GM23338 (cell line): Measurements from ENCODE around the gene BIN1. TPM values are rescaled to one million over a fixed set of nuclear protein-coding genes. Genes with fewer than 3 reads are reported as not detected.

ENCODE experiments used
- ATAC-seq: fragments of 200-7000 bp; cut with Tn5 transposase; 3 replicates; pipeline ENCODE4 v1.9.1; 2020
- DNase-seq: peaks from one replicate; pipeline ENCODE4 v3.0.0-alpha.2; 2015; ENCODE audit warnings: low spot score
- H2AFZ ChIP-seq: fragments of 200-600 bp; sonication (generic); 2 replicates; pipeline ENCODE4 v1.8.0; 2016; ENCODE audit warnings: antibody characterized with exemption, mild to moderate bottlenecking, moderate library complexity
- H3F3A ChIP-seq: fragments of 200-600 bp; sonication (generic); replicated peaks from 2 replicates; pipeline ENCODE4 v1.8.0; 2017; ENCODE audit warnings: antibody characterized with exemption, mixed run types, low read depth
- H3K27ac ChIP-seq: fragments of 200-600 bp; sonication (generic); 2 replicates; pipeline ENCODE4 v1.6.1; 2016; ENCODE audit warnings: low read depth
- H3K27me3 ChIP-seq: fragments of 200-600 bp; sonication (generic); 2 replicates; pipeline ENCODE4 v1.8.0; 2016; ENCODE audit warnings: mild to moderate bottlenecking, mixed run types, moderate library complexity; ENCODE audit not compliant: insufficient read depth
- H3K36me3 ChIP-seq: fragments of 200-600 bp; sonication (generic); 2 replicates; pipeline ENCODE4 v1.8.0; 2016; ENCODE audit warnings: mild to moderate bottlenecking; ENCODE audit not compliant: insufficient read depth
- H3K4me1 ChIP-seq: fragments of 200-600 bp; sonication (generic); 2 replicates; pipeline ENCODE4 v1.8.0; 2016; ENCODE audit warnings: mild to moderate bottlenecking, moderate library complexity; ENCODE audit not compliant: insufficient read depth
- H3K4me2 ChIP-seq: fragments of 200-600 bp; sonication (generic); 2 replicates; pipeline ENCODE4 v1.7.1; 2017; ENCODE audit warnings: mixed run types
- H3K4me3 ChIP-seq: fragments of 200-600 bp; sonication (generic); 2 replicates; pipeline ENCODE4 v1.6.1; 2016; ENCODE audit warnings: mixed run types
- H3K79me2 ChIP-seq: fragments of 200-600 bp; sonication (generic); replicated peaks from 2 replicates; pipeline ENCODE4 v1.8.0; 2017; ENCODE audit warnings: mild to moderate bottlenecking; ENCODE audit not compliant: insufficient read depth
- H3K9me2 ChIP-seq: fragments of 200-600 bp; sonication (generic); 2 replicates; pipeline ENCODE4 v1.8.0; 2017; ENCODE audit not compliant: insufficient read depth
- H4K20me1 ChIP-seq: fragments of 200-600 bp; sonication (generic); replicated peaks from 2 replicates; pipeline ENCODE4 v1.8.0; 2017; ENCODE audit warnings: mild to moderate bottlenecking; ENCODE audit not compliant: insufficient read depth
- H3K27ac Mint-ChIP-seq: 2 replicates; pipeline ENCODE4 v1.8.0; 2020; ENCODE audit warnings: inconsistent platforms, mild to moderate bottlenecking, moderate library complexity, mixed read lengths
- H3K27me3 Mint-ChIP-seq: 3 replicates; pipeline ENCODE4 v1.8.0; 2022; ENCODE audit warnings: low read depth, mild to moderate bottlenecking, moderate library complexity, mixed read lengths, inconsistent platforms; ENCODE audit not compliant: insufficient read depth, poor library complexity
- H3K36me3 Mint-ChIP-seq: 3 replicates; pipeline ENCODE4 v1.8.0; 2021; ENCODE audit warnings: low read depth, mild to moderate bottlenecking, inconsistent platforms, moderate library complexity, mixed read lengths
- H3K4me1 Mint-ChIP-seq: 3 replicates; pipeline ENCODE4 v1.8.0; 2020; ENCODE audit warnings: mild to moderate bottlenecking, inconsistent platforms, mixed read lengths
- H3K4me3 Mint-ChIP-seq: 3 replicates; pipeline ENCODE4 v1.8.0; 2021; ENCODE audit warnings: moderate library complexity, mild to moderate bottlenecking, inconsistent platforms, mixed read lengths
- H3K9me3 Mint-ChIP-seq: 3 replicates; pipeline ENCODE4 v1.8.0; 2020; ENCODE audit warnings: moderate library complexity, mild to moderate bottlenecking, inconsistent platforms, mixed read lengths
- CREB1 ChIP-seq: fragments of 250-450 bp; sonication (Bioruptor Pico); IDR thresholded peaks from 2 replicates; pipeline ENCODE4 v1.5.0; 2020; ENCODE audit warnings: low read depth, mild to moderate bottlenecking, moderate library complexity
- EZH2 ChIP-seq: fragments of 200-600 bp; sonication (generic); IDR thresholded peaks from one replicate; pipeline ENCODE4 v1.8.0; 2017; ENCODE audit warnings: antibody characterized with exemption, mild to moderate bottlenecking, low read depth; ENCODE audit not compliant: unreplicated experiment
- NANOG ChIP-seq: IDR thresholded peaks from 2 replicates; pipeline ENCODE4 v1.6.1; 2016; ENCODE audit warnings: antibody characterized with exemption, borderline replicate concordance
- REST ChIP-seq: IDR thresholded peaks from one replicate; pipeline ENCODE4 v1.6.1; 2018; ENCODE audit warnings: antibody characterized with exemption; ENCODE audit not compliant: unreplicated experiment
- STAT1 ChIP-seq: IDR thresholded peaks from one replicate; pipeline ENCODE4 v1.6.1; 2016; ENCODE audit warnings: antibody characterized with exemption; ENCODE audit not compliant: unreplicated experiment
- ZNF114 ChIP-seq: fragments of 250-450 bp; sonication (Bioruptor Pico); IDR thresholded peaks from 2 replicates; pipeline ENCODE4 v1.5.0; 2020; ENCODE audit warnings: mild to moderate bottlenecking, moderate library complexity
- polyA plus RNA-seq: library from polyadenylated mRNA; unstranded; fragments of >200 nt; fragmentation: Nextera tagmentation; extraction: Ambion mirVana; gene quantifications from 2 replicates; pipeline ENCODE4 v1.2.1, GENCODE V29; 2016
- total RNA-seq: library from RNA; depleted of rRNA; stranded (reverse); fragments of >200 nt; shearing (Covaris generic); gene quantifications from 2 replicates; pipeline ENCODE4 v1.2.3, GENCODE V29; 2014

BIN1 gene
- total and polyA plus RNA-seq, 2 experiments from 2014 or later = 30.1 to 56.4 TPM

GRCh38 chr2:127097841-127098651, 8.9 kb downstream of the BIN1 start:
- no peak overlapping the region for H3K4me3 ChIP-seq
- H2AFZ ChIP-seq = no peak overlapping the region
- H4K20me1 ChIP-seq = peaks cover 3% of the 10 kb centered on the region; the same call in 1 of the 2 replicates
- Mint-ChIP-seq H3K27me3 (peaks cover 10% of the 10 kb centered on the region), H3K9me3 (no peaks in the 10 kb centered on the region; the same call in 2 of the 3 replicates), H3K36me3 (0 out of 3 replicates have a peak, but pooled peaks cover 5% of the 10 kb centered on the region), H3K27ac (no peak overlapping the region), H3K4me1 (peaks cover 61% of the 10 kb centered on the region), H3K4me3 (no peak overlapping the region)
- no peaks in the 10 kb centered on the region for H3K27me3 ChIP-seq
- no peaks in the 10 kb centered on the region for H3F3A ChIP-seq
- H3K4me1 ChIP-seq = peaks cover 16% of the 10 kb centered on the region; the same call in 1 of the 2 replicates
- no peak for DNase-seq
- no peak overlapping the region for H3K27ac ChIP-seq
- no peak overlapping the region for H3K4me2 ChIP-seq
- H3K9me2 ChIP-seq = no peaks in the 10 kb centered on the region
- H3K79me2 ChIP-seq = peaks cover 35% of the 10 kb centered on the region
- no peak for TF ChIP-seq STAT1
- no peak for TF ChIP-seq NANOG
- TF ChIP-seq CREB1 (CRISPR knock-in tag) = no peak
- TF ChIP-seq ZNF114 (CRISPR knock-in tag) = no peak
- TF ChIP-seq REST = no peak
- H3K36me3 ChIP-seq = no peaks in the 10 kb centered on the region
- peak; percentile 11 for ATAC-seq

- H3K27ac ChIP-seq = no peak overlapping the region
- no peak overlapping the region for H3K4me3 Mint-ChIP-seq
- no peak for ATAC-seq
- H3K4me2 ChIP-seq = no peak overlapping the region
- H3F3A ChIP-seq = no peaks in the 10 kb centered on the region
- peaks cover 16% of the 10 kb centered on the region; the same call in 1 of the 2 replicates for H3K4me1 ChIP-seq
- no peaks in the 10 kb centered on the region; the same call in 2 of the 3 replicates for H3K9me3 Mint-ChIP-seq
- peaks cover 63% of the 10 kb centered on the region for H3K4me1 Mint-ChIP-seq
- TF ChIP-seq EZH2 = no peak
- H4K20me1 ChIP-seq = peaks cover 3% of the 10 kb centered on the region; the same call in 1 of the 2 replicates
- no peak for DNase-seq
- H3K27ac Mint-ChIP-seq = no peak overlapping the region
- H3K36me3 ChIP-seq = no peaks in the 10 kb centered on the region
- no peak overlapping the region for H2AFZ ChIP-seq
- H3K4me3 ChIP-seq = no peak overlapping the region
- no peaks in the 10 kb centered on the region for H3K9me2 ChIP-seq
- H3K27me3 Mint-ChIP-seq = peaks cover 10% of the 10 kb centered on the region
- H3K79me2 ChIP-seq = peaks cover 29% of the 10 kb centered on the region
- 0 out of 3 replicates have a peak, but pooled peaks cover under 1% of the 10 kb centered on the region for H3K36me3 Mint-ChIP-seq
- H3K27me3 ChIP-seq = no peaks in the 10 kb centered on the region
Observed at GRCh38 chr2:127097471-127097765, 9.5 kb downstream of the BIN1 start.
